Measurements from ENCODE around the gene TMEM234. TPM values are rescaled to one million over a fixed set of nuclear protein-coding genes. Genes with fewer than 3 reads are reported as not detected.

TMEM234 gene
- total and polyA plus RNA-seq, 2 of the 8 experiments (the other 6 are each of a cell fraction or from before 2014, with no cell fraction given), result 8.7 to 8.9 TPM

- POLR2A ChIA-PET (ENCODE audit: partially characterized antibody), result interaction anchor here (0.8 to 9.1 kb wide), 21 partner anchors 10 to 166 kb away, joined by 3 to 73 read pairs (median 6); partner anchors contain the start of genes CCDC28B, EIF3I, LCK and MARCKSL1
- Histone ChIP-seq H3K18ac (ENCODE audit: extremely low read depth, low read length) (peak overlapping the region; percentile 99; the same call in 1 of the 2 replicates), H2AK5ac (ENCODE audit: low read depth, low read length) (no peak overlapping the region), H3K56ac (replicated peaks; ENCODE audit: insufficient read length, low read depth, low read length) (no peak overlapping the region), H3K4me2 (ENCODE audit: insufficient read depth in 1 of 2, low read depth in 2 of 2, low read length in 2 of 2) (peak overlapping the region; percentile 84 to 92), H2BK5ac (ENCODE audit: low read depth, low read length) (peak overlapping the region; percentile 96), H3K23ac (ENCODE audit: insufficient read length) (no peak overlapping the region), H3K14ac (ENCODE audit: insufficient read length) (no peak overlapping the region), H2AFZ (ENCODE audit: low read length) (no peak overlapping the region), H2BK12ac (ENCODE audit: low read depth, low read length) (0 out of 2 replicates have a peak overlapping the region, but pooled peaks have one; percentile 95), H3K79me1 (ENCODE audit: low read depth, low read length) (peaks cover 2% of the 10 kb centered on the region; the same call in 1 of the 2 replicates), H3K79me2 (ENCODE audit: control insufficient read depth in 1 of 2, insufficient read depth in 2 of 2, low read length in 2 of 2) (no peaks in the 10 kb centered on the region), H3K4me3 (ENCODE audit: extremely low read depth in 1 of 4, insufficient read depth in 2 of 4, low read depth in 3 of 4, low read length in 4 of 4) (peak overlapping the region; percentile 65 to 91 (median 68)), H4K8ac (ENCODE audit: extremely low read depth, insufficient read depth, low read length) (no peak overlapping the region), H3K4me1 (replicated peaks in 1 of 4; ENCODE audit: control insufficient read depth in 3 of 4, insufficient read depth in 4 of 4, low read length in 3 of 4) (peaks cover 0 to 7% (median 3%) of the 10 kb centered on the region in 4 experiments; a peak in 3 of 7 replicates), H4K5ac (ENCODE audit: insufficient read length, low read depth, low read length) (no peak overlapping the region), H4K20me1 (replicated peaks in 1 of 2; ENCODE audit: control insufficient read depth in 1 of 2, insufficient read depth in 2 of 2, low read length in 2 of 2) (peaks cover 0 to 3% of the 10 kb centered on the region in 2 experiments), H2BK120ac (replicated peaks; ENCODE audit: low read depth, low read length) (no peak overlapping the region), H3K23me2 (ENCODE audit: low read depth, low read length) (peaks cover 16% of the 10 kb centered on the region), H3K9ac (replicated peaks in 1 of 4; ENCODE audit: extremely low read depth in 1 of 4, low read depth in 3 of 4, low read length in 3 of 4) (peak overlapping the region; percentile 58 to 79 (median 68)), H2BK20ac (ENCODE audit: low read length) (no peak overlapping the region), H3K4ac (replicated peaks; ENCODE audit: insufficient read length, low read depth, low read length) (no peak overlapping the region), H3K9me3 (ENCODE audit: insufficient read depth in 2 of 2, low read depth in 1 of 2, low read length in 1 of 2) (no peaks in the 10 kb centered on the region), H3K27ac (ENCODE audit: low read depth, low read length) (no peak overlapping the region), H4K91ac (replicated peaks; ENCODE audit: insufficient read length, low read length) (no peak overlapping the region), H3K27me3 (replicated peaks in 1 of 4; ENCODE audit: control insufficient read depth in 3 of 4, extremely low read depth in 1 of 4, insufficient read depth in 3 of 4, low read length in 3 of 4) (no peaks in the 10 kb centered on the region; a peak in 1 of 7 replicates), H3K36me3 (ENCODE audit: control insufficient read depth in 2 of 4, insufficient read depth in 4 of 4, low read length in 3 of 4) (peaks cover 2 to 5% (median 4%) of the 10 kb centered on the region in 4 experiments; a peak in 5 of 8 replicates), H2BK15ac (ENCODE audit: low read length) (no peak overlapping the region; the same call in 1 of the 2 replicates)
- TF ChIP-seq CTBP2 (IDR thresholded peaks at IDR 0.05; ENCODE audit: borderline replicate concordance, insufficient read depth, insufficient read length, low read length), result peak; percentile 5
- TF ChIP-seq CTCF (IDR thresholded peaks at IDR 0.05; ENCODE audit: control extremely low read depth in 1 of 3, insufficient read depth in 1 of 3, low read depth in 1 of 3, low read length in 3 of 3), result peak in 1 of 3 experiments; percentile 22; a peak in 2 of 4 replicates
- no peak for TF ChIP-seq KDM5A (IDR thresholded peaks at IDR 0.05; ENCODE audit: low read length)
- 0 out of 2 replicates have a peak, but pooled peaks have one; percentile 56 for TF ChIP-seq TCF12 (IDR thresholded peaks at IDR 0.05; ENCODE audit: low read depth, low read length)
- DNase-seq (ENCODE audit: low read depth in 1 of 2, low spot score in 2 of 2) (no peak), FAIRE-seq (no peak)
- CTCF ChIA-PET (ENCODE audit: partially characterized antibody), result interaction anchor here (0.5 to 7.3 kb wide), 15 partner anchors 8 to 94 kb away, joined by 3 to 70 read pairs (median 4); partner anchors contain the start of genes FAM167B, IQCC and LCK
- WGBS, 2 experiments (ENCODE audit: extremely low coverage in 1 of 2, insufficient coverage in 1 of 2, insufficient read length in 1 of 2, insufficient replicate concordance in 2 of 2, low coverage in 1 of 2, low lambda C conversion rate in 2 of 2, missing lambda C conversion rate in 1 of 2), result 31% methylated on average over 4 of the region's 4 CpGs; no CpG with 5 or more reads in 1 of the 2 experiments
Observed at GRCh38 chr1:32239337-32239736, 17.2 kb upstream of the TMEM234 start.

Measured in H1 (cell line).